HG02943 (cell line): ENCODE measurements around the gene MYL6B.
A peak's percentile ranks its signal among the peaks of the same experiment; 100 is the strongest.
"Not testable (repeated sequence)": the region's sequence is repeated elsewhere in the genome, so short reads cannot be mapped to it uniquely, and the experiment has no call there.

Experiments used
- ATAC-seq: cut with Tn5 transposase; IDR thresholded peaks from one replicate; pipeline ENCODE4 v1.9.1; 2021; ENCODE audit warnings: mild to moderate bottlenecking, low read depth, moderate library complexity; ENCODE audit not compliant: unreplicated experiment

The MYL6B gene

GRCh38 chr12:56151672-56152131, 685 bp upstream of the MYL6B start:
- ATAC-seq, result peak; percentile 38

DNA sequence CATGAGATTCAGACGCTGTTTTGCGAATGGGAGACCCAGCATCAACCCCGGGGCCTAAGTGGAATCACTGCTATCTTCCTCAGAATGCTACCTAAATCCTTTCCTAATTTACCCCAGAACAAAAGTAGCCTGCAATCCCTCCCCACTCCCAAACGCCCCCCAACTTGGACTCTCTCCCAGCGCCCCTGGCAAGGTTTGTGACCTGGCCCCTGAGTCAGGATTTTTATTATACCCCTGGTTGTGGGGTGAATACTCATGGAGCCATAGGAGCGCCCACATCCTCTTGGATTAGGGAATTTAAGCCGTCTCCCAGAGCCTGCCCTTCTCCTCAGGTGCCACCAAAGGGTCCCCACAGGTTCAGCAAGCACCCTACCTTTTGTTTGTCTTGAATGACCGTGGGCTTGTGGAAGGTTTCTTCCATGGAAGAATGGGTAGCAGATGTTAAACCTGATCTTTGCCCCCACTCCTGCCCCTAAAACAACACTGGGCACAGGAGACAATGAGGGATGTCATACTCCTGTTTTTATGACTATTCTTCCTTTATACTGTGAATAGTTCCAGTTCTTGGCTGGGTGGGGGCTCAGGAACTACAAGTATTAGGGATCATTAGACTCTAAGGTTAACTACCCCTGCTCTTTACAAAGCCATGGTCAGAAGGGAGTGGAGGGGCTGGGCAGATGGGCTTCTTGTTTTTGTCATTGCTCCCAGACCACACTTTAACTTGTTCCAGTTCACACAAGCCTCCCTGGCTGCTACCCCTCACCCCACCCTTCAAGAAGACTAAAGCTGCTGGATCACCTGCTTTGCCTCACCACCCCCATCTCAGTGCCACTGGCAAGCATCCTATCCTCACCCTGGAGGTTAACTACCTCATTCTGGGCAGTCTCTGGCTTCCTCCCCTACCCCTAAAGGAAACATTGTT, 630 bp downstream of the MYL6B start:
- ATAC-seq, result no peak

- ATAC-seq, result no peak
Observed at GRCh38 chr12:56153678-56154065, 1.3 kb downstream of the MYL6B start.

DNA sequence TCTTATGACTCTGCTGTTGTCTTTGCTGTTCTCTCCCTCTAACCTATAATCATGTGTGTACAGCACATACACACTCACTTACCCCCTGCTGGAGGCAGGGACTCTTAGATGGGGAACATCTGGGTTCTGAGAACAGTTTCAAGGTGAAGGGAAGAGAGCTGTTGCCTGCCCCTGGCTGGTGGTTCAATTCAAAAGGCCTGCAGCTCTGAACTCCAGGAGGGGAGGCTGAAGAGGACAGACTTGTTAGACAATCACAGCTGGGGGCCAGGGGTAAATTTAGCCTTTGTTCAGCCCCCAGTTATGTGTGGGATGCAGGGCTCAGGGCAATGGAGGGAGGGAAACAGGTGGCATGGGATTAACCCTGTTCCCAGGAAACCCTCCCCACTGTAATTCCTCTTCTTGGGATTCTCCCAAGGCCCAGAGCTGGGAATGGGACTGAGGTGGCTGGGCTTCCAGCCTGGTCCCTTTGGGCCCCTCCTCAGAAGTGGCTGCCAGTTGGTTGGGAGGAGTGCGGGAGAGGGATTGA, 1.9 kb downstream of the MYL6B start:
- no peak for ATAC-seq

- ATAC-seq, result no peak
Observed at GRCh38 chr12:56154818-56155217, 2.4 kb downstream of the MYL6B start.

GRCh38 chr12:56155256-56155845, 3.0 kb downstream of the MYL6B start:
- no peak for ATAC-seq

GRCh38 chr12:56156464-56157200, 4.2 kb downstream of the MYL6B start:
- ATAC-seq, result not testable (repeated sequence)

- ATAC-seq, result peak; percentile 28
Observed at GRCh38 chr12:56157201-56158028, 5.0 kb downstream of the MYL6B start.

- peak; percentile 75 for ATAC-seq
Observed at GRCh38 chr12:56158029-56158925, 5.9 kb downstream of the MYL6B start, which contains the start of gene MYL6. MYL6 (plus strand) TSS chr12:56158359; CDS start chr12:56158402, 43 bp downstream.

DNA sequence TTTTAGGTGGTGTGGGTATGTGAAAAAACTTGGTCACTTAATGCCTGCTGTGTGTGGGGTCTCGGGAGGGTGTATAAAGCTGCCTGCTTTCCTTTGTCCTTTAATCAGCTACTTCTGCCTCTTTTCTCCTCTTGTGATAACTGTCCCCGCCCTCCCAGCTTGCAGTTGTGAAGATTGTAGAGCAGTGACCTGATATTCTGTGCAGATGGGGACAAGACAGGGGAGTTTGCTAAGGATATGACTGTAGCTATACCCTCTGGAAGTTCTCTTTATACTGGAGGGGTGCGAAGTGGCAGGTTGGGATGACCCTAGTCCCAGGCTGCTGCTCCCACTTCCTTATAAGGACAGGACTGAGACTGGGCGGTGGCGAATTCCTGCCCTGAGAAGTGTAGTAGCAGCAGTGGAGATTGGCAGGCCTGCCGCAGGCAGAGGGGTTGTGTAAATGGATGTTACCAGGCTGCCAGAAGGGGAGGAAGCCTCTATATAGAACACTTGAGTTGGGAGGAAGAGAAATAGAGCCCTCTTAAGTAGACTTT, 6.6 kb downstream of the MYL6B start:
- no peak for ATAC-seq

- ATAC-seq, result no peak
Observed at GRCh38 chr12:56159482-56160192, 7.2 kb downstream of the MYL6B start.

- ATAC-seq, result no peak
Observed at GRCh38 chr12:56160193-56160763, 7.9 kb downstream of the MYL6B start.

- ATAC-seq, result no peak
Observed at GRCh38 chr12:56160894-56161689, 8.7 kb downstream of the MYL6B start.

DNA sequence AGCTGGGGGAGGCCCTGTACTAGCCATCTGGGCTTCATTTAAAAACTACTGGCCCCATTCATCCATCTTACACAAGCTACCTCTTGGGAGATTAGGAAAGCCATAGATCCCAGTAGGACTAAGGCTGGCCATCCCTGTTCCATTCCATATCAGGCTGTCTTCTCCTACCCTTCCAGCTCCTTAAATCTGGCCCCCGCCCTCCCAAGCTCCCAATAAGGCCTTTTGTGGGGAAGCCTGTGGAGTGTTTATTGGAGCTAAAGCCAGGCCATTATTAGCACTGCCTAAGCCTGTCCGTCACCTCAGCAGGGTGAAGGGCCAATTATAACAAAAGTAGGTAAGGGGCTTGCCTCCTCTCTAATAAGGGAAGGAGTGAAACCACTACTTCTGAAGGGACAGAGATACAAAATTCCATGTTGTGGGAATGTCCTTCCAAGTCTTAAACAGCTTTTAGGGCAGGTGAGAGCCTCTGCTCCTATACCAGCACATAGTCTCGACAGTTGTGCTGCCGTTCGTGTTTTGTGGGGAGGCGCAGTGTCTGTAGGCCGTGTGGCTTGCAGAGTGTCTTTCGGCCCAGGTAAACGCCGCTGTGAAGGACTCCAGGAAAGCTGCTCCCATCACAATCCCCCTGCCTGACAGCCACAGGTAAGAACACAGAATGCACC, 9.4 kb downstream of the MYL6B start:
- ATAC-seq, result no peak

DNA sequence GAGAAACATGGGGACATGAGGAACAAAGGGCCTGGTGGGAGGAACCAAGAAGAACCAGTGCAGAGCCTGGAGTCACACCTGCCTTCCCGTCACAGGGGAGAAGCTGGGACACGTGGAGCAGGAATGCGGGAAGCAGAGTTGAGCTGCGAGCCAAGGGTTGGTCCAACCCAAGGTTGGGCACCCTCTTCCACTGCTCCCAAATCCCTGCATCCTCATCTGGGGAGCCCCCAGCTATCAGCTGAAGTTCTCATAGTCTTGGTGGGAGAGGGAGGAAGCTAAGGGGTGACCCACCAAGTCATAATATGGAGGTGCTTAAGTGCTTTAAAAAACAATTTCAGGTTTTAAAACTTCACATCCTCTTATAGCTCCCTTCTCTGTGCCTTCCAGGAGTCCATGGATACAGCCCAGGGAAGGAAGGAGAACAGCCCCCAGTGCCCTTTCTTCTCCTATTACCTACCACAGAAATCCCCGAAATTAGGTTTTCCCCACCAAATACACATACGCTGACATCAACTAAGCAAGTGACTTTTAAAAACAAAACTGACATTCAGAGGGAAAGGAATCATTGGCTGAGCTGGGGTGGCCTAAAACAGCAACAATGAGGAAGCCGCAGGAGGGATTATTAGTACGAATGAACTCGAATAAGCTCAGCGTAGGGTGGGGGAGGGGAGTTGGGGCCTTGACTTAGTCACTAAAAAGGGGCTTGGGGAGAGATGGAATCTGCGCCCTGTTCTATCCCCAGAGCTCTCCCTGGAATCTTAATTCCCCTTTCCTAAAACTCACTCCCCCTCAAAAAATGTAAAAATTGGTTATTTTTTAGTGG, 10.3 kb downstream of the MYL6B start:
- no peak for ATAC-seq
